HEK293 (cell line): ENCODE data around the gene UBE2E1.

ENCODE experiments used
- CTCF ChIA-PET: fragments of 350-600 bp; formaldehyde crosslinking; extraction: SDS; loops from one replicate; lab custom pipeline; 2021; ENCODE audit warnings: antibody characterized with exemption; lab: Yijun Ruan, JAX
- POLR2A ChIA-PET: fragments of 300-600 bp; formaldehyde crosslinking; extraction: SDS; loops from one replicate; lab custom pipeline; 2020; ENCODE audit warnings: antibody characterized with exemption, inconsistent platforms; lab: Yijun Ruan, JAX
- H3K27ac ChIP-seq: fragments of 200-500 bp; sonication (Bioruptor generic); 2 replicates; pipeline ENCODE4 v1.5.1; 2014; ENCODE audit warnings: low read depth, low read length, control low read depth, inconsistent platforms; ENCODE audit errors: extremely low read depth
- H3K36me3 ChIP-seq, 2 experiments: fragments of 200-500 bp in 1 of 2; sonication (Bioruptor generic) in 1 of 2; 1 replicate in 1 of 2; 2 replicates in 1 of 2; pipeline ENCODE4 v1.5.1; 2014 to 2017; ENCODE audit warnings: inconsistent platforms in 2 of 2, low read length in 2 of 2; ENCODE audit not compliant: control insufficient read depth in 2 of 2, insufficient read depth in 1 of 2
- H3K4me1 ChIP-seq: fragments of 200-500 bp; sonication (Bioruptor generic); 2 replicates; pipeline ENCODE4 v1.5.1; 2014; ENCODE audit warnings: mild to moderate bottlenecking, low read length, inconsistent platforms; ENCODE audit not compliant: control insufficient read depth, insufficient read depth
- H3K4me3 ChIP-seq: 2 replicates; pipeline ENCODE4 v1.5.1; 2011; ENCODE audit warnings: low read depth, mild to moderate bottlenecking, control low read depth, low read length, moderate library complexity
- H3K9me3 ChIP-seq: fragments of 200-500 bp; sonication (Bioruptor generic); 2 replicates; pipeline ENCODE4 v1.5.1; 2014; ENCODE audit warnings: low read depth, low read length, inconsistent platforms; ENCODE audit not compliant: control insufficient read depth, insufficient read depth
- BCL11B ChIP-seq: fragments of 450-650 bp; formaldehyde crosslinking; IDR thresholded peaks from 2 replicates; pipeline ENCODE4 v1.5.1; 2016; ENCODE audit warnings: low read depth, missing biosample characterization, missing genetic modification characterization
- GLIS1 ChIP-seq: fragments of 450-650 bp; formaldehyde crosslinking; IDR thresholded peaks from 2 replicates; pipeline ENCODE4 v1.5.1; 2016; ENCODE audit warnings: missing biosample characterization, missing genetic modification characterization
- HOXA7 ChIP-seq: sonication (generic); formaldehyde crosslinking; IDR thresholded peaks from 2 replicates; pipeline ENCODE4 v1.8.1; 2022; ENCODE audit warnings: missing genetic modification reagents, borderline replicate concordance
- IKZF3 ChIP-seq: fragments of 450-650 bp; IDR thresholded peaks from 2 replicates; pipeline ENCODE4 v1.5.0; 2018; ENCODE audit warnings: missing biosample characterization, mild to moderate bottlenecking, missing genetic modification characterization, moderate library complexity
- PATZ1 ChIP-seq: fragments of 450-650 bp; formaldehyde crosslinking; IDR thresholded peaks from 2 replicates; pipeline ENCODE4 v1.5.1; 2016; ENCODE audit warnings: missing biosample characterization, missing genetic modification characterization
- PRDM10 ChIP-seq: fragments of 450-650 bp; formaldehyde crosslinking; IDR thresholded peaks from 2 replicates; pipeline ENCODE4 v1.5.1; 2016; ENCODE audit warnings: missing biosample characterization, missing genetic modification characterization
- SCRT1 ChIP-seq: fragments of 450-650 bp; formaldehyde crosslinking; IDR thresholded peaks from 2 replicates; pipeline ENCODE4 v1.5.1; 2016; ENCODE audit warnings: missing biosample characterization, missing genetic modification characterization, borderline replicate concordance
- SCRT2 ChIP-seq: fragments of 450-650 bp; formaldehyde crosslinking; IDR thresholded peaks from 2 replicates; pipeline ENCODE4 v1.5.1; 2016; ENCODE audit warnings: missing biosample characterization, missing genetic modification characterization
- TRIM28 ChIP-seq: IDR thresholded peaks from 2 replicates; pipeline ENCODE4 v1.6.1; 2011; ENCODE audit warnings: low read length, control low read depth, borderline replicate concordance
- YY2 ChIP-seq: fragments of 450-650 bp; formaldehyde crosslinking; IDR thresholded peaks from 2 replicates; pipeline ENCODE4 v1.5.1; 2016; ENCODE audit warnings: missing biosample characterization, missing genetic modification characterization
- ZBTB20 ChIP-seq: fragments of 450-650 bp; formaldehyde crosslinking; IDR thresholded peaks from 2 replicates; pipeline ENCODE4 v1.5.1; 2016; ENCODE audit warnings: missing biosample characterization, missing genetic modification characterization
- ZEB2 ChIP-seq: fragments of 450-650 bp; formaldehyde crosslinking; IDR thresholded peaks from 2 replicates; pipeline ENCODE4 v1.5.1; 2016; ENCODE audit warnings: missing biosample characterization, missing genetic modification characterization
- ZFP69B ChIP-seq: fragments of 450-650 bp; formaldehyde crosslinking; IDR thresholded peaks from 2 replicates; pipeline ENCODE4 v1.5.1; 2016; ENCODE audit warnings: missing biosample characterization, missing genetic modification characterization
- ZNF112 ChIP-seq: fragments of 450-650 bp; formaldehyde crosslinking; IDR thresholded peaks from 2 replicates; pipeline ENCODE4 v1.5.0; 2017; ENCODE audit warnings: missing biosample characterization, missing genetic modification characterization
- ZNF26 ChIP-seq: fragments of 450-650 bp; formaldehyde crosslinking; IDR thresholded peaks from 2 replicates; pipeline ENCODE4 v1.5.1; 2016; ENCODE audit warnings: missing biosample characterization, missing genetic modification characterization
- ZNF391 ChIP-seq: fragments of 450-650 bp; formaldehyde crosslinking; IDR thresholded peaks from 2 replicates; pipeline ENCODE4 v1.5.1; 2016; ENCODE audit warnings: low read depth, missing biosample characterization, missing genetic modification characterization, borderline replicate concordance
- ZNF398 ChIP-seq: fragments of 450-650 bp; formaldehyde crosslinking; IDR thresholded peaks from 2 replicates; pipeline ENCODE4 v1.5.1; 2017; ENCODE audit warnings: missing biosample characterization, missing genetic modification characterization
- ZNF426 ChIP-seq: fragments of 450-650 bp; formaldehyde crosslinking; IDR thresholded peaks from 2 replicates; pipeline ENCODE4 v1.5.1; 2017; ENCODE audit warnings: missing biosample characterization, missing genetic modification characterization, mild to moderate bottlenecking, inconsistent platforms, moderate library complexity
- ZNF548 ChIP-seq: fragments of 450-650 bp; formaldehyde crosslinking; IDR thresholded peaks from 2 replicates; pipeline ENCODE4 v1.5.1; 2016; ENCODE audit warnings: missing biosample characterization, missing genetic modification characterization
- ZNF560 ChIP-seq: fragments of 450-650 bp; formaldehyde crosslinking; IDR thresholded peaks from 2 replicates; pipeline ENCODE4 v1.5.1; 2017; ENCODE audit warnings: missing biosample characterization, missing genetic modification characterization, borderline replicate concordance
- ZNF600 ChIP-seq: fragments of 450-650 bp; formaldehyde crosslinking; IDR thresholded peaks from 2 replicates; pipeline ENCODE4 v1.5.1; 2016; ENCODE audit warnings: missing biosample characterization, missing genetic modification characterization
- ZNF701 ChIP-seq: fragments of 450-650 bp; formaldehyde crosslinking; IDR thresholded peaks from 2 replicates; pipeline ENCODE4 v1.5.1; 2016; ENCODE audit warnings: missing biosample characterization, missing genetic modification characterization
- ZNF837 ChIP-seq: fragments of 450-650 bp; formaldehyde crosslinking; IDR thresholded peaks from 2 replicates; pipeline ENCODE4 v1.5.1; 2016; ENCODE audit warnings: missing biosample characterization, missing genetic modification characterization
- ZSCAN23 ChIP-seq: fragments of 450-650 bp; formaldehyde crosslinking; IDR thresholded peaks from 2 replicates; pipeline ENCODE4 v1.5.1; 2016; ENCODE audit warnings: missing biosample characterization, missing genetic modification characterization

The UBE2E1 gene

GRCh38 chr3:23796518-23796917 is 9.2 kb upstream of the UBE2E1 start:
- no peaks in the 10 kb centered on the region for H3K36me3 ChIP-seq
- ChIA-PET POLR2A (no interaction called here), CTCF (no interaction called here)
- no peak overlapping the region for H3K4me3 ChIP-seq
- no peak for TF ChIP-seq IKZF3 (tag by site-specific recombination)
- no peak for TF ChIP-seq ZNF701 (tag by site-specific recombination)
- TF ChIP-seq SCRT1, result peak; percentile 66; the same call in 1 of the 2 replicates
- TF ChIP-seq ZNF26 (tag by site-specific recombination), result no peak
- TF ChIP-seq ZBTB20 (tag by site-specific recombination), result peak; percentile 54; the same call in 1 of the 2 replicates
- no peak for TF ChIP-seq ZNF548 (tag by site-specific recombination)
- TF ChIP-seq ZNF391 (tag by site-specific recombination), result no peak
- TF ChIP-seq SCRT2 (tag by site-specific recombination), result peak; percentile 90
- no peak for TF ChIP-seq GLIS1 (tag by site-specific recombination)
- no peaks in the 10 kb centered on the region for H3K9me3 ChIP-seq
- no peak overlapping the region for H3K27ac ChIP-seq
- no peaks in the 10 kb centered on the region for H3K4me1 ChIP-seq

GRCh38 chr3:23797491-23797890 is 8.3 kb upstream of the UBE2E1 start:
- H3K4me3 ChIP-seq, result no peak overlapping the region
- CTCF ChIA-PET, result no interaction called here
- H3K27ac ChIP-seq, result no peak overlapping the region
- POLR2A ChIA-PET, result no interaction called here
- H3K9me3 ChIP-seq, result no peaks in the 10 kb centered on the region
- no peaks in the 10 kb centered on the region for H3K36me3 ChIP-seq
- H3K4me1 ChIP-seq, result no peaks in the 10 kb centered on the region
- no peak for TF ChIP-seq PRDM10 (tag by site-specific recombination)

- no peaks in the 10 kb centered on the region for H3K4me1 ChIP-seq
- CTCF ChIA-PET, result interaction anchor here (0.6 kb wide), 1 partner anchor 20 kb away, joined by 5 read pairs; no protein-coding TSS in a partner anchor
- no peak overlapping the region for H3K27ac ChIP-seq
- no peaks in the 10 kb centered on the region for H3K9me3 ChIP-seq
- POLR2A ChIA-PET, result interaction anchor here (0.6 kb wide), 1 partner anchor 9 kb away, joined by 3 read pairs; no protein-coding TSS in a partner anchor
- no peaks in the 10 kb centered on the region for H3K36me3 ChIP-seq
- no peak overlapping the region for H3K4me3 ChIP-seq
- TF ChIP-seq ZSCAN23, result no peak
- no peak for TF ChIP-seq ZNF398 (tag by site-specific recombination)
- TF ChIP-seq ZNF600 (tag by site-specific recombination), result no peak
- TF ChIP-seq HOXA7, result no peak
- no peak for TF ChIP-seq ZFP69B (tag by site-specific recombination)
- TF ChIP-seq ZNF112 (tag by site-specific recombination), result no peak
- no peak for TF ChIP-seq PATZ1 (tag by site-specific recombination)
- TF ChIP-seq SCRT1, result no peak
- TF ChIP-seq YY2 (tag by site-specific recombination), result no peak
- TF ChIP-seq SCRT2 (tag by site-specific recombination), result no peak
- TF ChIP-seq ZEB2, result no peak
- no peak for TF ChIP-seq TRIM28
- TF ChIP-seq BCL11B (tag by site-specific recombination), result no peak
- no peak for TF ChIP-seq ZNF426 (tag by site-specific recombination)
- TF ChIP-seq ZNF837, result no peak
- no peak for TF ChIP-seq ZNF560
Observed at GRCh38 chr3:23798456-23798855, 7.3 kb upstream of the UBE2E1 start.
